MV-4-11 (cell line): ENCODE results near the gene HTRA2.
"Not testable (repeated sequence)": the region's sequence is repeated elsewhere in the genome, so short reads cannot be mapped to it uniquely, and the experiment has no call there.

Experiments used
- DNase-seq: peaks from one replicate; lab custom pipeline; 2025; lab: John Stamatoyannopoulos, UW

The HTRA2 gene

DNA sequence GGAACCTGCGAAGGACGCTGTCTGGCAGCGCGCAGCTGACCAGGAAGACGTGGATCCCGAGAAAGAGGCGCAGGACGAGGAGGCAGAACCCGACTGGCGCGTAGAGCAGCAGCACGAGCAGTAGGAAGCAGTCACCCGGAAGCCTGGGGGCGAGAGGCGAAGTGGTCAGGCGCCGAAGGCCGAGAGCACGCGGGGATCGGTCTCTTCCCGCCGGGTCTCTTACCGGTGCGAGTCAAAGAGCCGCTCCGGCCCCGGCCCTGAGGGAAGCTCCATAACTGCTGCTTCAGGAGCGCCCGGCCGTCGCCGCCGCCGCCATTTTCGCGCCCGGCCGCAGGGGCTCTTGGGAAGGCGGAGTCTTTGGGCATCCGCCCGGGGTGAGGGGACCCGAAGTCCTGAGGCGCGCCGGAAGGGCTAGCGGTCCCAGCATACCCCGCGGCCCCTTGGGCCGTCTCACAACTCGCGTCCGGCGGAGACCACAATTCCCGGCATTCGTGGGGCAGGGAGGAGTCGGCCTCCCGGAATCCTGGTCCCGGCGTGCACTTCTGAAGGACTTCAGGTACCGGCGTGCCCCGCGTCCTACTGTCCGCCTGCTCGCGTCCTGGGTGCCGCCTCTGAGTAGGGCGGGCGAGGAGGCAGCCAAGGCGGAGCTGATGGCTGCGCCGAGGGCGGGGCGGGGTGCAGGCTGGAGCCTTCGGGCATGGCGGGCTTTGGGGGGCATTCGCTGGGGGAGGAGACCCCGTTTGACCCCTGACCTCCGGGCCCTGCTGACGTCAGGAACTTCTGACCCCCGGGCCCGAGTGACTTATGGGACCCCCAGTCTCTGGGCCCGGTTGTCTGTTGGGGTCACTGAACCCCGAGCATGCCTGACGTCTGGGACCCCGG lies at the start of gene HTRA2, which contains the start of gene AUP1:
TSS of gene HTRA2 (plus strand) at position 577 of the 882 bp plus-strand sequence. CDS start at position 651, 74 bp downstream.
TSS of gene AUP1 (minus strand) at position 350 of the 882 bp plus-strand sequence. CDS start at position 273, 77 bp downstream.
- peak; percentile 97 for DNase-seq

- no peak for DNase-seq
These were observed 48.3 kb upstream of the HTRA2 start for GRCh38 chr2:74481431-74481830.

DNA sequence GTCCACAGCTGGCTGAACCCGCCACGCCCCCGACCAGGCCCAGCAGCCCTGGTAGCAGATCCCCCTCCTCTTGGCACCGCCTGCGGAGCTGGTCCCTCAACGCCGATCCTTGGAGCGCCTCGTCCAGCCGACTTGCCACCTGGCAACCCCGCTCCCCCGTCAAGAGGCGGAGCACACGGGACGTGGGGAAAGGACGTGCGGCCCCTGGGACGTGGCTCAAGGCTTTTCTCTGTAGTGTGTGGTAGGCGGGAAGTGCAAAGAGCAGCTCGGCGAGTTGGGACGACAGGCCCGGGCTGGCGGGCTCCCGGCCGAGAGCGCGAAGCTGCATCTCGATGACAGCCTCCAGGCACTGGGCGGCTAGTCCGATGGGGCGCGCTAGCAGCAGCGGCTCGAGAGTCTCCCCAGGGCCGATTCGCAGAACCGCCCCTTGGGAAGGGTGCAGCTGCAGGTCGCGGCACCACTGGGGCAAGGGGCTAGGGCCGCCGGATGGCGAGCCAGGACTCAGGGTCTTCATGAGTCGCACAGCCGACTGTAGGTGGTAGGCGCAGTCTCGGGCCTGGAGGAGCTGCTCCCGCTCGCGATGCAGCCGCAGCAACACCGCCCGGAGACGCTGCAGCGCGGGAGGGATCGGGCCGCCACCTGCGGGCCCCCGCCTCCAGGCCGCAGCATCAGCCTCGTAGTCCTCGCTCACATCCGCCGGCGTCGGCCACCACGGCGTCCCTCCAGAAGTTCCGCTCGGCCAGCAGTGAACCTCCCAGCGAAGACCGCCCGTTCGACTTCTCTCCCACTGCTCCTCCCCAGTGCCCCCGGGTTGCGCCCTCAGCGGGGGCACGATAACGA lies 47.6 kb upstream of the HTRA2 start:
- DNase-seq, result peak; percentile 47

DNA sequence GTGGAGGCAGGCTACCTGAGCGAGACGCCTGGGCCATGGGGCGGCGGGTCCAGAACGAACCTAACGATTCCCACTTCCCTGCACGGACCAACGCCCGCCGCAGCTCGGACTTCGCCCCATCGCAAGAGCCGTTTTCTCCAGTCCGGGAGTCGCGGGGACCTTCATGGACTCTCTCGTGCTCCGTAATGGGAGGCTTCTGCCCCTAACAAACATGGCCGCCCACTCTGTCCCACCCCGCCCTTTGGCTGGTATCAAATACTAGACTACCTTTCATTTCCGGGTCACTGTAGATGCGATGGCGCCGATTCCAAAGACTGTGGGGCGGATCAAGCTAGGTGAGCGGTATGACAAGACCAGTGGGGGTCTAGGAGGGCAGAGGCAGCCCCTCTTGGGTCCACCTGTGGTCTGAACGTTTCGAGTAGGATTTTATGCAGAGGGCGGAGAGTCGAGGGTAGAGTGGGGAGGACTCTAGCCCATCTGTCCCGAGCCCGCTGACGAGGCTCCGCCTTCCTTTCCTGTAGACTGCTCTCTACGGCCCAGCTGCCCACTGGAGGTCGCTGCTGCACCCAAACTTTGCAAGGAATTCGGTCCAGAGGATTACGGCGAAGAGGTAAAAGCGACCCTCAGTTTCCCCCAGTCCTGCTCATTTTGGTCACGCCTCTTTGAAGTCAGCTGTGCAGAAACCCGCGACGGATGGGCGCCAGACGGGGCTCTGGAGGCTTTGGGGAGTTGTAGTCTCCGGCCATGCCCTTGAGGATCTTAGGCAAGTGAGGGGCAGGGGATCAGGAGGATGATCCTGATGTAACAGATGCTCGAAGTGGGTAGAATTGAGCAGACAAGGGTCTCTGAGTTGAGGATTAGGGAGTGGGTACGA lies 46.7 kb upstream of the HTRA2 start, which contains the start of the genes CCDC142 and TTC31:
TSS of gene CCDC142 (minus strand) at position 198 of the 874 bp plus-strand sequence. CDS start at position 37, 161 bp downstream.
TSS of gene TTC31 (plus strand) at position 281 of the 874 bp plus-strand sequence. CDS start at position 296, 15 bp downstream.
- peak; percentile 93 for DNase-seq

DNA sequence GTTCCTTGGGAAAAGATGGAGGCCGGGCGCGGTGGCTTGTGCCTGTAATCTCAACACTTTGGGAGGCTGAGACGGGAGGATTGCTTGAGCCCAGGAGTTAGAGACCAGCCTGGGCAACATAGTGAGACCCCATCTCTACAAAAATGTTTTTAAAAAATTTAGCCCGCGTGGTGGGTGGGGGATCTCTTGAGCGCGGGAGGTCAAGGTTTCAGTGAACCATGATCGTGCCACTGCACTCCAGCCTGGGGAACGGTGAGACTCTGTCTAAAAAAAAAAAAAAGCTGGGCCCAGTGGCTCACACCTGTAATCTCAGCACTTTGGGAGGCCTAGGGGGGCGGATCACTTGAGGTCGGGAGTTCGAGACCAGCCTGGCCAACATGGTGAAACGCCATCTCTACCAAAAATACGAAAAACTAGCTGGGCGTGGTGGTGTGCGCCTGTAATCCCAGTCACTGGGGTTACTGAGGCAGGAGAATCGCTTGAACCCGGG lies 46.0 kb upstream of the HTRA2 start:
- not testable (repeated sequence) for DNase-seq

DNA sequence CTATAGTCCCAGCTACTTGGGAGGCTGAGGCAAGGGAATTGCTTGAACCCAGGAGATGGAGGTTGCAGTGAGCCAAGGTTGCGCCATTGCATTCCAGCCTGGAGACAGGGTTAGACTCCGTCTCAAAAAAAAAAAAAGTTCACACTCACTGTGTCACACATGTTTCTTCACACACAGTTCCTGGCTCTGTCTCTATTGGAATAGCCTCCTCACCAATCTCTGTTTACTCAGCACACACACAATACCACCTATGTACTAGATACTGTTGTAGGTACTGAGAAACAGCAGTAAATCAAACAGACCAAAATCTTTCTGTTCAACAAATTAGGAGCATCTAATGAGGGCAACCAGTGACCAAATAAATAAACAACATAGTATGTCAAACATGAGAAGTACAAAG lies 43.6 kb upstream of the HTRA2 start:
- DNase-seq, result no peak

DNA sequence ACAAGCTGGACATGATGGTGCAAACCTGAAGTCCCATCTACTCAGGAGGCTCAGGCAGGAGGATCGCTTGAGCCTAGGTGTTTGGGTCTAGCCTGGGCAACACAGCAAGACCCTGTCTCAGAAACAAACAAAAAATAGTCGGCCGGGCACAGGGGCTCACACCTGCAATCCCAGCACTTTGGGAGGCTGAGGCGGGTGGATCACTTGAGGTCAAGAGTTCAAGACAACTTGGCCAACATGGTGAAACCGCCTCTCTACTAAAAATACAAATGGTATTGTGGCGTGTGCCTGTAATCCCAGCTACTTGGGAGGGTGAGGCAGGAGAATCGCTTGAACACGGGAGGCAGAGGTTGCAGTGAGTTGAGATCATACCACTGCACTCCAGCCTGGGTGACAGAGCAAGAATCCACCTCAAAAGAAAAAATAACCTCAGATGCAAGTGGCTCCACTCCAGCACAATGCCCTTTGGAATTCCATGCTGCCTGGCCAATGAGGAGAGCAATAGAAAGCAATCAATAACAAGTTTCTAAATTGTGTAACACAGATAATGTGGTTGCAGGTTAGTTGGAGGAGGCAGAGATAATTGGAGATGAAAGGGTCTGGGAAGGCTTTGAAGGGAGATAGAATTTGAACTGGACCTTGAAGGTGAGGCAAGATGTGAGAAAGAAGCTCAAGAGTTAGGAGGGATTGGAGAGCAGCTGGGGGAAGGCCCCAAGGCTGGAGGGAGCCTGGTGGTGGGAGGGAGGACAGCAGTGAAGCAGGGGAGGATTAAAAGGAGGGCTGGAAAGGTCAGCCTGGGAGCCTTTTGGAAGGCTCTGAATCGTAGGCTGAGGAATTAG lies 40.9 kb upstream of the HTRA2 start:
- DNase-seq, result no peak

GRCh38 chr2:74489906-74490305 lies 39.8 kb upstream of the HTRA2 start:
- DNase-seq, result no peak

GRCh38 chr2:74491648-74492544 lies 37.8 kb upstream of the HTRA2 start:
- no peak for DNase-seq

- no peak for DNase-seq
These were observed 36.2 kb upstream of the HTRA2 start for GRCh38 chr2:74493546-74493945.

GRCh38 chr2:74495440-74495839 lies 34.3 kb upstream of the HTRA2 start:
- DNase-seq, result no peak

GRCh38 chr2:74496997-74497776 lies 32.5 kb upstream of the HTRA2 start:
- no peak for DNase-seq

GRCh38 chr2:74497777-74498499 lies 31.8 kb upstream of the HTRA2 start:
- no peak for DNase-seq

DNA sequence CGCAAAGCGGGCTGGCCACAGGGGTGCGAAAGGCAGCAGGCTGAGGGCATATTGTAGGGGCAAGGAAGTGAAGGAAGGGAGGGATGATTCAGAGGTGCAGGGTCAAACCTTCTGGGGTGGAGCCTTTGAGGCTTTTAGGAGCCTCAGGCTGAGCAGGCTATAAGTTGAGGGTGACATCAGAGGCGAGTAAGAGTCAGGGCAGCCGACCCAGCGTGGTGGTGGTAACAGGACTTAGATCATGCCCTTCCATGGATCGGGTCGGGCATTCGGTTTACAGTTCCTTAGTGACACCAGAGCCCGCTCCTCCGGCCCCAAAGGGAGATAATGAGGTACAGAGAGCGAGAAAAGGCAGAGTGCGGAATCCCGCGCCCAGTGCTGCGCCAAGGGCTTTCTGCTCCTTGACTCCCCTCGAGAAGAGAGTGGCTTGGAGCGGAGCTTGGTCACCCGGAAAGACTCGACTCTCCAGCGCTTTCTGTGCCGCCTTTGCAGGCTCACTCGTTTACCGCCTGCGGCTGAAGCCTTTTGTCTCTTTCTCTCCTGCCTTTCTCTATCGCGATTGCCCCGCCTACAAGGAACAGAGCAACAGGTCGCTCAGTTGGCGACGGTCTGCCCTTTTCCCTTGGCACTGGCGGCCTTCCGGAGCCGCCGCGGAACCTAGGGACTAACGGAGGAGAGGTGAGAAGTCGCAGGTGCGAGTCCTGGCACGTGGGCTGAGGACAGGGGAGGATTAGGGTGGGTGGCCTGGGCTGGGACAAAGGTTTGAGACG lies 31.1 kb upstream of the HTRA2 start:
- peak; percentile 54 for DNase-seq

- DNase-seq, result no peak
These were observed 30.3 kb upstream of the HTRA2 start, which contains the start of gene LBX2 for GRCh38 chr2:74499267-74499939. TSS of gene LBX2 (minus strand) at chr2:74499603. CDS start at chr2:74499537, 66 bp downstream.

- no peak for DNase-seq
These were observed 29.7 kb upstream of the HTRA2 start for GRCh38 chr2:74499940-74500577.
